Stimulated activated CD8-positive, alpha-beta memory T cell treated with anti-CD3 and anti-CD28 coated beads, Interleukin-7, amount 100 ng/mL, for 4 hours (primary cell): Measurements from ENCODE around the gene SMC3.

Experiments
- DNase-seq, 2 donors: peaks; one replicate each; pipeline ENCODE4 v3.0.0-alpha.2; 2020; ENCODE audit warnings: low read depth in 2 of 2

SMC3 gene

GRCh38 chr10:110546077-110546476 lies 21.4 kb upstream of the SMC3 start:
- no peak for DNase-seq

GRCh38 chr10:110546499-110547110 lies 20.9 kb upstream of the SMC3 start:
- DNase-seq: no peak

GRCh38 chr10:110547139-110547761 lies 20.2 kb upstream of the SMC3 start:
- no peak for DNase-seq

GRCh38 chr10:110548002-110548401 lies 19.5 kb upstream of the SMC3 start:
- DNase-seq: no peak

- no peak for DNase-seq
These were observed 18.3 kb upstream of the SMC3 start for GRCh38 chr10:110549211-110549610.

- DNase-seq: no peak
These were observed 13.6 kb upstream of the SMC3 start for GRCh38 chr10:110553905-110554304.

- no peak for DNase-seq
These were observed 11.2 kb upstream of the SMC3 start for GRCh38 chr10:110556296-110556695.

- peak; percentile 52 to 58 for DNase-seq
These were observed 10.4 kb upstream of the SMC3 start for GRCh38 chr10:110556969-110557601.

- no peak for DNase-seq
These were observed 9.5 kb upstream of the SMC3 start for GRCh38 chr10:110558041-110558440.

GRCh38 chr10:110560012-110560411 lies 7.5 kb upstream of the SMC3 start:
- DNase-seq: no peak

GRCh38 chr10:110561292-110561691 lies 6.2 kb upstream of the SMC3 start:
- no peak for DNase-seq

- no peak for DNase-seq
These were observed 5.1 kb upstream of the SMC3 start for GRCh38 chr10:110562348-110562747.

GRCh38 chr10:110563132-110563531 lies 4.4 kb upstream of the SMC3 start:
- DNase-seq: no peak

GRCh38 chr10:110566472-110567200 lies 859 bp upstream of the SMC3 start:
- no peak for DNase-seq

- peak; percentile 27 to 53 for DNase-seq
These were observed 700 bp downstream of the SMC3 start for GRCh38 chr10:110568055-110568735.

- no peak for DNase-seq
These were observed 1.6 kb downstream of the SMC3 start for GRCh38 chr10:110569122-110569521.

GRCh38 chr10:110569736-110570135 lies 2.2 kb downstream of the SMC3 start:
- no peak for DNase-seq

GRCh38 chr10:110571093-110571743 lies 3.7 kb downstream of the SMC3 start:
- no peak for DNase-seq

GRCh38 chr10:110572862-110573261 lies 5.4 kb downstream of the SMC3 start:
- DNase-seq: no peak

GRCh38 chr10:110574420-110574819 lies 6.9 kb downstream of the SMC3 start:
- DNase-seq: no peak

GRCh38 chr10:110576220-110576619 lies 8.7 kb downstream of the SMC3 start:
- no peak for DNase-seq

- no peak for DNase-seq
These were observed 9.6 kb downstream of the SMC3 start for GRCh38 chr10:110577056-110577455.
